Body of pancreas (tissue), 4 donors: ENCODE data around the gene POLE2.

Experiments used
- CTCF ChIP-seq, 7 experiments: fragments of 450-650 bp in 4 of 7; fragments of 200-600 bp in 3 of 7; sonication (generic) in 3 of 7; IDR thresholded peaks; one replicate each; pipeline ENCODE4 v1.5.1; 2016 to 2019; ENCODE audit warnings: antibody characterized with exemption in 7 of 7
- POLR2A ChIP-seq, 3 donors: fragments of 450-650 bp; IDR thresholded peaks; one replicate each; pipeline ENCODE4 v1.6.1; 2016; ENCODE audit warnings: antibody characterized with exemption in 3 of 3, mild to moderate bottlenecking in 2 of 3

- TF ChIP-seq POLR2A (IDR thresholded peaks at IDR 0.05) (no peak), CTCF (IDR thresholded peaks at IDR 0.05) (no peak)
Measured at GRCh38 chr14:49598189-49598484, 89.9 kb downstream of the POLE2 start.
